WTC11 (cell line): Measurements from ENCODE around the gene TAF6. TPM values are rescaled to one million over a fixed set of nuclear protein-coding genes. Genes with fewer than 3 reads are reported as not detected.
A peak's percentile ranks its signal among the peaks of the same experiment; 100 is the strongest.

Experiments used
- ATF3 ChIP-seq: sonication (generic); formaldehyde crosslinking; conservative IDR thresholded peaks from 2 replicates; pipeline ENCODE4 v1.8.1; 2022; ENCODE audit warnings: mild to moderate bottlenecking, missing genetic modification reagents
- ATF6 ChIP-seq: sonication (generic); formaldehyde crosslinking; IDR thresholded peaks from 2 replicates; pipeline ENCODE4 v1.8.1; 2023; ENCODE audit warnings: mild to moderate bottlenecking, missing genetic modification reagents
- CREB1 ChIP-seq: sonication (generic); formaldehyde crosslinking; IDR thresholded peaks from 2 replicates; pipeline ENCODE4 v1.8.0; 2023; ENCODE audit warnings: mild to moderate bottlenecking, missing genetic modification reagents
- E2F1 ChIP-seq: sonication (generic); formaldehyde crosslinking; IDR thresholded peaks from 2 replicates; pipeline ENCODE4 v1.8.0; 2022; ENCODE audit warnings: mild to moderate bottlenecking, missing genetic modification reagents
- E2F4 ChIP-seq: sonication (generic); formaldehyde crosslinking; IDR thresholded peaks from 2 replicates; pipeline ENCODE4 v1.8.1; 2022; ENCODE audit warnings: low read depth, mild to moderate bottlenecking, moderate library complexity, missing genetic modification reagents, borderline replicate concordance
- FOXK1 ChIP-seq: sonication (generic); formaldehyde crosslinking; IDR thresholded peaks from 2 replicates; pipeline ENCODE4 v1.8.0; 2022; ENCODE audit warnings: mild to moderate bottlenecking, moderate library complexity, missing genetic modification reagents
- FOXP1 ChIP-seq: sonication (generic); formaldehyde crosslinking; IDR thresholded peaks from 2 replicates; pipeline ENCODE4 v1.8.0; 2022; ENCODE audit warnings: missing genetic modification reagents, mild to moderate bottlenecking, moderate library complexity, borderline replicate concordance
- GTF2I ChIP-seq: fragments of 250-450 bp; sonication (Bioruptor Pico); conservative IDR thresholded peaks from 2 replicates; pipeline ENCODE4 v1.4.0; 2021; ENCODE audit warnings: mild to moderate bottlenecking
- JUN ChIP-seq: sonication (generic); formaldehyde crosslinking; IDR thresholded peaks from 2 replicates; pipeline ENCODE4 v1.8.0; 2023; ENCODE audit warnings: mild to moderate bottlenecking, missing genetic modification reagents
- KAT7 ChIP-seq: sonication (generic); formaldehyde crosslinking; IDR thresholded peaks from 2 replicates; pipeline ENCODE4 v1.8.1; 2023; ENCODE audit warnings: missing genetic modification reagents, mild to moderate bottlenecking, borderline replicate concordance
- MAX ChIP-seq: sonication (generic); formaldehyde crosslinking; IDR thresholded peaks from 2 replicates; pipeline ENCODE4 v1.8.0; 2022; ENCODE audit warnings: mild to moderate bottlenecking, missing genetic modification reagents
- NR1H2 ChIP-seq: sonication (generic); formaldehyde crosslinking; IDR thresholded peaks from 2 replicates; pipeline ENCODE4 v1.9.0; 2021; ENCODE audit warnings: mild to moderate bottlenecking, moderate library complexity, missing genetic modification reagents
- PRDM15 ChIP-seq: sonication (generic); formaldehyde crosslinking; IDR thresholded peaks from 2 replicates; pipeline ENCODE4 v1.8.0; 2022; ENCODE audit warnings: missing genetic modification reagents
- PRRX2 ChIP-seq: fragments of 250-450 bp; sonication (Bioruptor Pico); IDR thresholded peaks from 2 replicates; pipeline ENCODE4 v1.8.0; 2021; ENCODE audit warnings: mild to moderate bottlenecking
- SMAD3 ChIP-seq: sonication (generic); formaldehyde crosslinking; IDR thresholded peaks from 2 replicates; pipeline ENCODE4 v1.8.0; 2022; ENCODE audit warnings: missing genetic modification reagents, mild to moderate bottlenecking, borderline replicate concordance
- USF1 ChIP-seq: sonication (generic); formaldehyde crosslinking; IDR thresholded peaks from 2 replicates; pipeline ENCODE4 v1.8.0; 2022; ENCODE audit warnings: mild to moderate bottlenecking, missing genetic modification reagents
- ZBTB43 ChIP-seq: sonication (generic); formaldehyde crosslinking; IDR thresholded peaks from 2 replicates; pipeline ENCODE4 v1.8.1; 2023; ENCODE audit warnings: mild to moderate bottlenecking, missing genetic modification reagents
- ZMAT4 ChIP-seq: fragments of 250-450 bp; sonication (Bioruptor Pico); IDR thresholded peaks from 2 replicates; pipeline ENCODE4 v1.9.0; 2021; ENCODE audit warnings: mild to moderate bottlenecking
- ZNF138 ChIP-seq: sonication (generic); formaldehyde crosslinking; conservative IDR thresholded peaks from 2 replicates; pipeline ENCODE4 v1.8.1; 2022; ENCODE audit warnings: mild to moderate bottlenecking, moderate library complexity, missing genetic modification reagents
- ZNF219 ChIP-seq: sonication (generic); formaldehyde crosslinking; IDR thresholded peaks from 2 replicates; pipeline ENCODE4 v1.8.0; 2023; ENCODE audit warnings: missing genetic modification reagents, mild to moderate bottlenecking, borderline replicate concordance
- ZNF317 ChIP-seq: sonication (generic); formaldehyde crosslinking; IDR thresholded peaks from 2 replicates; pipeline ENCODE4 v1.8.1; 2023; ENCODE audit warnings: low read depth, mild to moderate bottlenecking, moderate library complexity, missing genetic modification reagents, borderline replicate concordance
- ZNF423 ChIP-seq: fragments of 250-450 bp; sonication (Bioruptor Pico); IDR thresholded peaks from 2 replicates; pipeline ENCODE4 v2.1.2; 2022; ENCODE audit warnings: mild to moderate bottlenecking, moderate library complexity
- ZNF425 ChIP-seq: fragments of 250-450 bp; sonication (Bioruptor Pico); conservative IDR thresholded peaks from 2 replicates; pipeline ENCODE4 v1.9.0; 2021; ENCODE audit warnings: mild to moderate bottlenecking
- total RNA-seq: library from RNA; stranded (reverse); gene quantifications from 3 replicates; pipeline ENCODE4 v1.2.3, GENCODE V29; 2021

TAF6 gene
- total RNA-seq, 1 experiment from 2014 or later, result 121 TPM

GRCh38 chr7:100119072-100119969, at the start of gene TAF6, which contains the start of gene CNPY4 (continued):
- TF ChIP-seq MAX (CRISPR knock-in tag) (peak; percentile 23; the same call in 1 of the 2 replicates), CREB1 (CRISPR knock-in tag) (no peak), ZNF425 (CRISPR knock-in tag) (no peak), NR1H2 (CRISPR knock-in tag) (no peak), FOXP1 (0 out of 2 replicates have a peak, but pooled peaks have one; percentile 34), E2F1 (no peak), USF1 (CRISPR knock-in tag) (no peak; the same call in none of the 2 replicates), ZMAT4 (CRISPR knock-in tag) (no peak), ATF6 (no peak), PRRX2 (CRISPR knock-in tag) (peak; percentile 9; the same call in 1 of the 2 replicates), ZNF138 (CRISPR knock-in tag) (no peak), ZNF219 (no peak), ZNF317 (no peak), PRDM15 (CRISPR knock-in tag) (0 out of 2 replicates have a peak, but pooled peaks have one; percentile 9), FOXK1 (CRISPR knock-in tag) (0 out of 2 replicates have a peak, but pooled peaks have one; percentile 20), ATF3 (CRISPR knock-in tag) (no peak), JUN (CRISPR knock-in tag) (no peak), ZBTB43 (no peak), E2F4 (no peak), ZNF423 (no peak), GTF2I (CRISPR knock-in tag) (no peak), KAT7 (CRISPR knock-in tag) (no peak), SMAD3 (CRISPR knock-in tag) (peak; percentile 58; the same call in 1 of the 2 replicates)
